NCI-H1048 (cell line): ENCODE results near the gene PRAC2.

Source experiments
- DNase-seq: peaks from one replicate; lab custom pipeline; 2025; lab: John Stamatoyannopoulos, UW

The PRAC2 gene

DNA sequence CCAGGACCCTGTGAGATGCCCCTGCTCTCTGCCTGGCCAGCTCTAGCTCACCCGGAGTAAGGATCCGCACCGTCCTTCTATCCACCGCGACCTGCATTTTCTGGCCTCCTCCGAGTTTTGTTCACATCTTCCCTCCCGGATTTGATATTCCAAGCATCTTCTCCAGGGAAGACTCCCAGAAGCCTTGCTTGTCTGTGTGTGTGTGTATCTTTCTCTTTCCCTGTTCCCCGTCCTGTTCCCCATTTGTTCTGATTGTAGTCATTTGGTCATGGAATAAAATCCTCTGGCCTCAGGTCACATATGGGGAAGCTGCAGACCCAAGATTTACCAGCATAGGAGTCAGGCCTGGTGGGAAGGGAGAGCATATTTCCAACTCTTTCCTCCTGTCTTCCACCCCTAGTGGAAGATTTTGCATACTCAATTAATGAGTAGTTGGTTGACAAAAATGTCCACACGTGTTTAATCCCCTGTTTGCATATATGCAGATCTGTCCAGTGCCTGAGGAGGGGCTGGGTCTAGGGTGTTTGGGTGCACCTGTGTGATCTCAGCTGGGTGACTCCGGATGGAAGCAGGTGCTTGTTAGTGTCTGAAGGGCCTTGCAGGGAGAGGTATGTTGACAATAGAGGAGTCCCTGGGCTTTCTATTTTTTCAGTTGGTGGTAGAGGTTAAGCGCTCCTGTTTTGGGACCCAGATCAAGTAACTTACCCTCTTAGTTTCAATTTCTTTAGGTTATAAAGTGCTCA, 2.5 kb upstream of the PRAC2 start:
- no peak for DNase-seq

DNA sequence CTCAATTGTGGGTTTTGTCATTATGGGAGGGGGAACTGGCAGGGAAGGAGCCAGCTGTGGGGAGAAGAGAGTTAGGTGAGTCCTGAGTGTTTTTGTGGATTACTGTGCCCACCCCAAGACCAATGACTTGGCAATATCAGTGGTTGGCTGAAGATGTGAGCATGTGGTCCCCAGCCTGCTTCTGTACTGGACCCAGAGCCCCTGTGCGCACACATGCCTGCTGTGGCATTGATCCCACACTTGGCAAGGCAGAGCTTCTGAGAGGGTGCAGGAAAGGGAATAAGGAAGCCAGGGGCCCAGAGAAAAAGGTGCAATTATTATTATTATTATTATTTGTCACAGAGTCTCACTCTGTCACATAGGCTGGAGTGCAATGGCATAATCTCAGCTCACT, 2.0 kb upstream of the PRAC2 start:
- DNase-seq = no peak

DNA sequence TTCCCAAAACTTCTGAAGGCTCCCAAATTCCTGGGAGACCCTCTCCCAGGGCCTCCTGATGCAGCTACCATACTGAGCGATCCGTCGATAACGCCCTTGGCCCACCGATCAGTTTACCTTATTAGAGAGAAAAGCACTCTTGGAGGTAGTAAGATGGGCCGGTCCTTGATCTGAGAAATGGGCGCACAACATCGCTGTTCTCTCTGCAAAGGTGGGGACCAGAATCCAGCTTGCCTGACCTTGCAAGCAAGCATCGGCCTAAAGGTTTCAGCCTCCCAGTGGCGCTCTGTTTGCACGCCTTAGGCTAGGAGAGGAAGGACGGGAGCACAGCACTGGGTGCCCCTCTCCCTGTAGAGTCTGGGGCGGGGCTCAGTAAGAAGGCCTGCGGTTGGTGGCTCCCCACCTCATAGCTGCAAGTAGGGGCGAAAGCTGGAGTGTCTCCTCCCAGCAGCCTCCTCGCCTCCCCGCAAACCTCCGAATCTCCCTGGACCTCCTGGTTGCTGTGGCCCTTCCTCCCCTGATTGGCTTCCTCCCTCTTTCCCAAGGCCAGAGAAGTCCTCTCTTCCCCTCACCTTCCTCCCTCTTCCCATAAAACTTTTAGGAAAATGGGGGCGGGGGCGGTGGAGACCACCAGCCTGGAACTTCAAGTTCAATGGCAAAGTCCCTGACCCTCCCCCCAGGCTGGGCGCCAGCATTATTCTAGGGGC, 631 bp upstream of the PRAC2 start, which contains the start of gene PRAC1:
Gene PRAC1 (minus strand): TSS at position 318 of the 707 bp plus-strand sequence. CDS start 126 bp downstream, at position 192.
- DNase-seq = no peak

DNA sequence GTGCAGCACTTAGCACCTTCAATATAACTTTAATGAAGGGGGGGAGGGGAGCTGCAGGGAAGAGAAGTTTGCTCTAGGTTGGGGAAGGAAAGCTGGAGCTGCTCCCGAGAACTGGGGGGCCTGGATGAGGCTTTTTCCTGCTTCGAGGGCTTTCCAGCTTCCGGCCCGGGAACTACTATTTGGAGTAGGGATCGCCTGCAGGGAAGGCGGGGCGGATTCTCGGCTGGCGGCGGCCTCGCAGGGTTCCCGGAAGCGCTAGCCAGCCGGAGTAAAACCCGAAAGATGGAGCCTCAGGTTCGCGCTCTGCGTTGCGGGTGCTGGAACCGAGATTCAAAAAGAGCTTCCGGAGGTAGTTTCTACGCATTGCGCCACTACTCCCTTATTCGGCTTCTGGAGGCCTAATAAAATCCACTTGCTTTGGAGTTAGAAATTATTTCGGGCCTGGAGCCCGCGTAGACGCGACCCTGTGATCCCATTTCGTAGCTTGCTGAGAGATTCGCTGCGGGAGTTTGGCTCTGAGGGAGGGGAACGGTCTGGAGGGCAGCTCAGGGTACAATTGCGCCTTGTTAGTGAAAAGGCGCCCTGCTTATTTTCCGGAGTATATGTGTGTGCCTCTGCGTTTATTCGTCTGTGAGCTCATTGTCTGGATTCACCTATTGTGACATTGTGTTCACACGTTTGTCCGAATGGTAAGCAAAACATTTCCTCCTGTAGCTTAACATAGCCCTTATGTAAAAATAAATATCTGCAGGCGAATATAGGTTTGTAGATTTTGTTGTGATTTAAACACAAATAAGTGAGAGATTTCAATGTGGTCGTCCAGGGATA, 652 bp downstream of the PRAC2 start:
- no peak for DNase-seq

DNA sequence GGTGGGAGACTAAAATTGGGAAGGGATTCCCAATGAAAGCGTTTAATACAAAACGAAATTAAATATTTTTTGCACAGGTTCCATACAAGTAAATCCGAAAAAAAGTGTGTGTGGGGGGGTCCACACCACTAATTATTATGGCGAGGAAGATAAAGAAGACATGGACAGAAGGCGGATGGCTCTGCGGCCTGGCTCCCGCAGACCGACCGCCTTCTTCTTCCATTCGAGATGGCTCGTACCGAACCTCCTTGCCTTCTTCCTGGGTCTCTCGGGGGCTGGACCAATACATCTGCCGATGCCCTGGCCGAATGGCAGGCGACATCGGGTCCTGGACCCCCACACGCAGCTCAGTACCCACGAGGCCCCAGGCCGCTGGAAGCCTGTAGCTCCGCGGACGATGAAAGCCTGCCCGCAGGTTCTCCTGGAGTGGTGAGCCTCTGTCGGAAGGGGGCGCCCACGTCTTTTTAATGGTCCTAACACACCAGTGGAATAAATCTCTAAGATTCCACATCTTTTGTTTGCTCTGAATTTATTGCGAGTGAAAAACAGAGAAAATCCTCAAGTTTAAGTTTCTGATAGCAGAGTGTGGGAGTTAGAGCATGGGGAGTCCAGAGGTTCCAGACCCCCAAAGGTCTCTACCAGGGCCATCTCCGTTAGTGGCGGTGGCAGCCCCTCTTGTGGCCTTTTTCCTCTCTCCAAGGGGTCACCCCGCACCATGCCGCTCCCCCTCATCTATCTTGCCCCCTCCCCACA, 1.4 kb downstream of the PRAC2 start:
- no peak for DNase-seq

DNA sequence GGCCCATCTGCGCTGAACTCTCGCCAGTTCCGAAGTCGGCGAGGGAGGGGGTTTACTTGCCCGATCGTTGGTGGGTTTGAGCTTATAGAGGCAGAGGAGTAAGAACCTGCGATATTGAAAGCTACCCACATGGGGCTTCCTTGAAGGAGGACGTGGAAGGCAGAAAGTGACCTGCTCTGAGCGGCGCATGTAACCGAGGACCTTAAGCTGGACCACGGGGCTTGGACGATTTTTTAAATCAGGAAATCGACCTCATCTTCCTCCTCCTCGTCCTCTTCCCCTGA, 2.0 kb downstream of the PRAC2 start:
- no peak for DNase-seq

DNA sequence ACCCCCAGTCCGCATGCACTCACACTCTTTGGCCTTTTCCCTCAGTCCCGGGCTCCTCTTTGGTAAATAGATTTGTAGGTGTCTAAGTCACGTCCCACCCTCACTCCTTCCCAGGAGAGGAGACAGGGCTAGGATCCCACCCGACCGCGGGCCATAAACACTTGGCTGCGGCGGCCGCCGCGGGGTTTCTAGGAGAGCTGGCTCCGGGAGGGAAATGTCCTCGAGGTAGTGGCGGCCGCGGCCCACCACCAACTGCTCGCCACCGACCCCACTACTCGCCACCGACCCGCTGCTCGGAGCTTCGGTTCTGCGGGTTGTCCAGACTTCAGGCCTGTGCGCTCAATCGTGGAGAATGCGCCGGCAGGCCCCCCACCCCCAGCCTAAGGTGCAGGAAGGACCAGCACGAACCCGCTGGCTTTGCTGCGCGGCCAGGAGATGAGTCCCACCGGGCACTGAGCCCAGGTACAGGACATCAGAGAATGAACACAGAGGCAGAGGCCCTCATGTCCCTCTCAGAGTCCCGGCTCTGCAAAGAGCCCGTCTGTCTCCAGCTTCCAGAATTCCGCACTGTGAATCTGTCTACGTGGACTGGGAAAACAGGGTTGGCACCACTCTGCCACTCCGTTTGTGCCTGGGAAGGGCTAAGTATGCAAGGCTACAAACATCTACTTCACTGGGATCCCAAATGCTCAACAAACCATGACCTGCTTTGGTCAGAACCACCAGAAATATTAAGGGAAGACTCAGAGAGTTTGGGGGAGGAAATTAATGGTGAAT, 2.5 kb downstream of the PRAC2 start:
- DNase-seq = no peak

DNA sequence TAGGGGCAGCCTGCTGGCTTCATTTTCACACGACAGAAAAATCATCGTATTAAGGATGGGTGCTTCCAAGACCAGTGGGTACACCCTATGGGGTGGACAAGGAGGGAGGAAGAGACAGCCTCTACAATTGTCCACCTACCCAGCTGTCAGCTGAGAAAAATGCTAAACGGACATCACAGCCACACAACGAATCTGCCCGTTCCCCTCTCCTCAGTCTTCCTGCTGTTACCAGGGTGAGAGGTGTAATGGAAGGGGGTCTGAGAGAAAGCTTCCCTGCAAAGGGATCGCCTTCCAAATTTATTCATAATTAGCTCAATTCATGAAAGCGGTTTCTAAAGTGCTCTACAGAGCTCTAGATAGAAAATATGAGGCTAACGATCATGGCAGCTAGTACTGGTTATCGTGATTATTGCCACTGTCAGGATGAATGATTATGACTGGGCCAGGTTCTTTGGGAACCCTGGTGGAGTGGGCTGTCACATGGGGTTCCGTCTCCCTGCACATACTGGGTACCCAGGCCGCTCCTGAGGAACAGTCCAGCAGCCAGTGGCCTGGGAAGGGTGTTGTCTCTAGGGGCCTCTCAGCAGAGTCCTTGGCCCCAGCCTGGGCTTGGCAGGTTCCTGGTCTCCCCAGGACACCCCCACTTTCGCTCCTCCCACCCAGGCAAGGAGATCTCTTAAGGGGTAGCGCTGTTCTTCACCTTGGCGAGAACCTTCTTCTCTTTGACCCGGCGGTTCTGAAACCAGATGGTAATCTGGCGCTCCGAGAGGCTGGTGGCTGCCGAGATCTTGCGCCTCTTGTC, 3.3 kb downstream of the PRAC2 start:
- DNase-seq = no peak

DNA sequence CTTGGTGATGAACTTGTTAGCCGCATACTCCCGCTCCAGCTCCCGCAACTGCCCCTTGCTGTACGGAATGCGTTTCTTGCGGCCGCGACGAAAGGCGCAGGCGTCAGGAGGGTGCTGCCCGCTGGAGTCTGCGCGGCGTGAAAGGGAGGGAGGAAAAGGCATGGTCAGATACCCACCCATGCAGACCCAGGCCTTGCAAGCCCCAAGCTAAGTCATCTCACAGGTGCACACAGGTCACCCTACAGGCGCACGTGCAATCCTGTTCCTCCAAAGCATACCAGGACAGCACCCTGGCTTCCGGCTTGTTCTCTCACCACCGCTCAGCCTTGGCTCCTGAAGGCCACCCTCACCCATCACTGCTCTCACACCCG, 3.9 kb downstream of the PRAC2 start:
- DNase-seq = no peak

DNA sequence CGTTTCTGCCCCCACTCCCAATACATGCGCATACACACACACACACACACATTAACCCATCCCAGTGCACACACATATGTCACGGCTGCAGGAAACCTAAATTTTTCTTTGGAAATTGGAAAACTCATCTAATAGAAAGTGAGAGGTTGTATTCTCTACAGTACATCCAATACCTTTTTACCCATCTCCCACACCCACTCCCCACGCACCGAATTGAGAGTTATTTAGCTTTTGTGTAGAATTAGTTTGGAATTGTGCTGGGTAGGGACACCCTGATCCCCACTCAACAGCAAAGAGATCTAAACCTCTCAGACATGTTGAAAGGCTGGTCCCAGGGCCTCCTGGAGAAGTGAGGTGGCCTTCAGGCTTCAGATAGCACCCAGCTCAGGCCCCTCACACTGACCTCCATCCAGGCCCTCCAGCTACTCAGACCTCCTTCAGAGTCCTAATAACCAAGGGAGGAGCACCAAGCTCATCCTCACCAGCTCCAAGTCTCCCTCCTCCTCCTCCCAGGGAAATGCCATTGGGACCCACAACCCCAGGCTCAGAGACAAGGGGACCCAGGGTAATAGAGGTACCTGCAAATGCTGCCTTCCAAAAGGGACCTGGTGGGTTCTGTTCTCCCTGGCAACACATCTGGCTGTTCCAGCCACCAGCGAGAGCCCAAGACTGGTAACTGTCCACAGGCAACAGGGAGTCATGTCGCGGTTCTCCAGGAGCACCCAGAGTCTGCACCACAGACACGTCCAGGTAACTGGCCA, 4.6 kb downstream of the PRAC2 start:
- DNase-seq = no peak

DNA sequence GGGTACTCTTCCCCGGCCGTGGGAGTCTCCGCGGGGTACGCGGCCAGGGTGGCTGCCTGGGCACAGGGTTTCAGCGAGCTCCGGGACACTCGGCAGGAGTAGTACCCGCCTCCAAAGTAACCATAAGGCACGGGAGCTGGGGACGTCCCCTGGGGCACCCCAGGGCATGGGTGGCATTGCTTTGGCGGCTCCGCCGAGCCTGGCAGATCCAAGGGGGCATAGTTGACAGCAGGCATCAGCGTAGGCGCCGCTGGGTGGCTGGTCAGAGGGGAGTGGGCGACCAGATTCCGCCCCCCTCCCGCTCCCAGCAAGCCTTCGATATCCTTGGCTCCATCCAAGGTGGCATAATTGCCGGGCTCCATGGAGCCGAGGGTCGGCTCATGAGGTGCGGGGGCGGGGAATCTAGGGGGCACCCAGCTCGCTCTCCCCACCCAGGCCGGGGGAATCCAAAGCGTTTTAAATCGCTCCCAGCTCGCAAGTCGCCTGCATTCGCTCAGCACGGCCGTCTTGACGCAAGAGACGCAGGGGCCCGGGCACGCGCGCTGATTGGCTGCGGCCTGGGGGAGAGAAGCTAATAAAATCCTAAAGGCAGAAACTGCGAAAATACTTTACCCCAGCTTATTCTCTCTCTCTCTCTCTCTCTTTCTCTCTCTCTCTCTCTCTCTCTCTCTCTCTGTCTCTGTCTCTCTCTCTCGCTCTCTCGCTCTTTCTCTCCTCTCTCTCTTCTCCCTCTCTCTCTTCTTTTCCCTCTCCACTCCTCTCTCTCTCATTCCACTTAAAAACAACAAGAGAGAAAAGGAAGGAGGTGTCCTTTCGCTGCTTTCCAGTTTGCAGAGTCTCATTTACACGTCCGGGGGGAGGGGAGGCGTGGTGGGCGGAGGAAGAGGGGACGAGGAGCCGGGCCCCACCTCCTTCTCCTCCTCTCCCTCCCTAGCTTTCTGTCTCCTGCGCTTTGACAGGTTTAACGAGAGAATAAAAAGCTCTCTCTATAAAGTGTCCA, 5.5 kb downstream of the PRAC2 start, which contains the start of gene HOXB13:
Gene HOXB13 (minus strand): TSS at position 519 of the 1,000 bp plus-strand sequence. CDS start 157 bp downstream, at position 362.
- no peak for DNase-seq

DNA sequence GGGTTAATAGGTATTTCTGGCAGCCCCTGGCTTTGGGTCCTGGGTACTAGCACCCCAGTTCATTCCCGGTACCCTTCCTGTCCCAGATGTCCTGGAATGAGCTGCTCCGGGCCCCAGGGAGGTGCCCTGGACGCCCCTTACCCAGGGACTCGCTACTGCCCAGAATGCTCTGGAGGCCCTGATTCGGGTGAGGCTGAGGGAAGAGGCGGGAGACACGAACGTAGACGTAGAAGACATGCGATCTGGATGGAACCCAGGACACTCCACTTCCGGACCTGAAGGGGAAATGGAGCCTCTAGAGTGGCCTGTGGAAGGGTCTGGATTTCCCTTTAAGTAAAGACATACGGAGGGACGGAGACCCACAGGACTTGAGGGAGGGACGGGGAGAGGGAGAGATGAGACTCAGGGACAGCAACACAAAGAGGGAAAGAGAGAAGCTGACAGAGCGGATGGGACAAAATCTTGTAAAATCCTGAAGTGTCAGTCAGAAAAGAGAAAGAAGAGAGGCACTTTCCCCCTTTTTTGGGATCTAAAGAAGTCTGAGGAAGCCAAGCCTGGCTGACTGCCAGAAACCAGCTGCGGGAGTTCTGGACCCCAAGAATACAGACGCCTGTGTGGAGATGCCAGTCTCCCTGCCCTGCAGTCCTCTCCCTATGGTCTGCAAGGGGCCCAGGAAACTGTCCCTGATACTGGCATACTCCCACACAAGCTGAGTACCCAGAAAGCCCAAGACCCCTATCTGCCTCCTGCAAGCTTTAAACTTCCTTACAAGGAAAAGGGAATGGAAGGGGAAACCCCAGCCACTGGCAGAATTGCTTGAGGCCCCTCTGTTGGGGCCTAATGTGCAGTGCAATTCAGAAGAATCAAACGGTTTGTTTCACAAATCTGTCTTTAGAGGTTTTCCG, 6.6 kb downstream of the PRAC2 start:
- DNase-seq = no peak

DNA sequence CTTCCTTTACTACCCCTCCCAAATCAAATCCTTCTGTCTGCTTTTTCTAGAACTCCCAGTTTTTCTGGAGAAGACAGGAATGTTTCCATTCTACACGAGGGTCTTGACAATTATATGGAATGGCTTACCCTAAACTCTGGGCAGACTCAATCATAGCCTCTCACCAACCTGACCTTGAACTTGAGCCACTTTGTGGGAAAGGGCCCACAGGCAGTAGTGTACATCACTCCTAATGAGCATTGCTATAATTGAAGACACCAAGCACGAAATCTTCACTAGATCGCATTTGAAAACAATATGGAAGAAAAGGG, 7.2 kb downstream of the PRAC2 start:
- no peak for DNase-seq

DNA sequence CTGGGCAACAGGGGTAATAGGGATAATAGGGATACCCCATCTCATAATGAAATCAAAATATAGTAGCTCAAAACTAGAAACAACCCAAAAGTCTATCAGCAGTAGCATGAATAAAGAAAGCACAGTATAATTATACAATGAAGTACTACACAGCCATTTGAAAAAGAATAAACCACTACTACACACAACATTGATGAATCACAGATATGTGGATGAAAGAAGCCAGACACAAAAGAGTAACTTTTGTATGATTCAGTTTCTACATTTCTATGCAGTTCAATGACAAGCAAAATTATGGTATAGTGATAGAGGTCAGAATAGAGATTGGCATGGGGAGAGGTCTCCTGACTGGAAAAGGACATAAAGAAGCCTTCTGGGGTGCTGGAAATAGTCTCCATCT, 8.4 kb downstream of the PRAC2 start:
- no peak for DNase-seq

DNA sequence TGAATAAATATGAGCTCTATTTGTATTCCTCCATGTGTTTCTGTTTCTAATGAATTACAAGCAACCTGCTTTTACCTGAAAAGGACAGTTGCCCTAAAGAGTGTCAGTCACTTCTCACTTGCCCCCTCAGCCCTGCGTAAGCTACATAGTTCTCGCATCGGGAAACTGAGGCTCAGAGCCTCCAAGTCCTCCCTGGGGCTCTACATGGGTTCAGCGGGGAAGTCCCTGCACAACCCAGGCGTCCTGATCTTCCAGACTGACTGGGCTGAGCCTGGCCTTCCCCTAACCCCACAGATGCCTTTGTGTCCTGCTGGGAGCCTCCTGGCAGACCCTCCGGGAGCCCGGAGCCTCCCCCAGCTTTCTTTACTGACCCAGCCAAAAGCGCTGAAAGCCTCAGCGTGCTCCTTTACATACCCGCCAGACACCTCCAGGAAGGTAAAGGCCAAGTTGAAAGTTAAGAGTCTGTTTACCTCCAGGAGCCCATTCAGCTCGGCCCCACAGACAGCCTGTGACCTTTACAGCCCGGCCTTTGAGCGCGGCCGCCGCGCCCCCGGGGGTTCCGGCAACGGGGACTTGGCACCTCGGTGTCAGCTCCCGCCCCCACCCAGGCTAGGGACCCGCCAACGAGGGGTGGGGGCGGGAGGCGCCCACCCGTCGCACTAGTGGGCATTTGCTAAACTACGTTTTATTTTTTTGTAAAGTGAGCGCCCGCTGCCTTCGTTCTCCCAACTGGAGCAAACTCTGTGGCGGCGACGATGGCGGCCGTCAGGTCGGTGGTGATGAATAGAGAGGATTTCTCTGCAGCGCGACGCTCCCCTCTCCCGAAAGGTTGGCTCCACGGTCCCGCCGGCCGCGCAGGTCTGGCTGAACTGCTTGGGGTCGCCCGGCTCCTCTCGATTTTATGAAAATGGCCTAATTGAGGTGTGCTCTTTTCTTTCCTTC, 10.0 kb downstream of the PRAC2 start:
- DNase-seq = no peak

DNA sequence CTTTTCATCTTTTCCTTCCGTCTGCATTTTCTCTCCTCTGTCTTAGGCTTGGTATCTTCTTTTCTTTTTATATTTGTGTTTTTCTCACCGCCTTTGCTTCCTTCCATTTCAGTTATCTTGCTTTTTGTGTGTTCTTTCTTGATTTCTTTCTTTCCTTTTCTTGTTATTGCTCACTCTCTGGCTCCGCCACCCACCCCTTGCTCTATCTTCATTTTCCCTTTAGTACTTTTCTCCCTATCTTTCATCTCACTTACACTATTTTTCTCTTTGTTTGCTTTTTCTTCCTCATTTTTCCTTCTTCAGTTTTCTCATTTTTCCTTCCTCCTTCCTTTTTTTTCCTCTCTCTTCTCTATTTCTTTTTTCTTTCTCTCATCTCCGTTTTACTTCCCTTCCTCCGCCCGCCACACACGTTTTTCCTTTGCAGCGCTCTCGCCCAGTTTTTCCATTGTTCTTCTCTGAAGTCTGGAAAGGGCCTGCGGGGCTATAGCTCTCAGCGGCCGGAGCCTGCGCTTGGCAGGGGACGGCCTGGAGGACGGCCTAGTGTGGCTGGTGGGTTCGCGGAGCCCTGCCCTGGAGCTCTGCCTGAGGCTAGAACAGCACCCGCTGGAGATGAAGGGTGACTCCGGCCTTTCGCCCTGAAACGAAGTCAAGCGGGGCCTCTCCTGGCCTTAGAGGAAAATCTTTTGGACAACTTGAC, 10.8 kb downstream of the PRAC2 start:
- no peak for DNase-seq
